Right lobe of liver (tissue), 6 donors: Measurements from ENCODE around the gene ZNF385B. TPM values are rescaled to one million over a fixed set of nuclear protein-coding genes. Genes with fewer than 3 reads are reported as not detected.
A peak's percentile ranks its signal among the peaks of the same experiment; 100 is the strongest.

Source experiments
- ATAC-seq, 4 donors: fragments of 200-7000 bp; cut with Tn5 transposase; one replicate each; pipeline ENCODE4 v1.9.1; 2020; ENCODE audit warnings: mild to moderate bottlenecking in 4 of 4, moderate library complexity in 4 of 4
- DNase-seq, 3 donors: peaks; one replicate each; pipeline ENCODE4 v3.0.0-alpha.2; 2020
- H3K27ac ChIP-seq, 3 donors: fragments of 200-600 bp; one replicate each; pipeline ENCODE4 v1.8.0; 2022
- H3K27me3 ChIP-seq, 2 donors: fragments of 200-600 bp; one replicate each; pipeline ENCODE4 v1.8.0; 2022
- H3K36me3 ChIP-seq, 4 donors: fragments of 200-600 bp; sonication (generic) in 1 of 4; one replicate each; pipeline versions ENCODE4 v1.5.1 to v1.8.0; 2017 to 2022; ENCODE audit warnings: control low read depth in 1 of 4
- H3K4me1 ChIP-seq, 4 donors: fragments of 200-600 bp; sonication (generic) in 1 of 4; one replicate each; pipeline versions ENCODE4 v1.5.1 to v1.8.0; 2017 to 2022; ENCODE audit warnings: control low read depth in 1 of 4
- H3K4me3 ChIP-seq, 3 donors: fragments of 200-600 bp; one replicate each; pipeline ENCODE4 v1.8.0; 2022
- H3K9me3 ChIP-seq, 4 donors: fragments of 200-600 bp; sonication (generic) in 1 of 4; one replicate each; pipeline versions ENCODE4 v1.5.1 to v1.8.0; 2017 to 2022; ENCODE audit warnings: control low read depth in 1 of 4
- POLR2A ChIP-seq: fragments of 450-650 bp; IDR thresholded peaks from one replicate; pipeline ENCODE4 v1.6.1; 2017; ENCODE audit warnings: antibody characterized with exemption, mild to moderate bottlenecking
- WGBS: methylation state at CpG from one replicate; pipeline ENCODE4 v1.1.6; 2018; ENCODE audit warnings: low coverage, low lambda C conversion rate; ENCODE audit not compliant: insufficient coverage; ENCODE audit errors: missing lambda C conversion rate; 5-methylcytosine and 5-hydroxymethylcytosine counted together
- intact Hi-C, 2 donors: fragments of 100-400 bp; cut with DNase I; formaldehyde crosslinking; loops; one replicate each; pipeline versions ENCODE4 v1.11.2 to v1.14.1; 2022
- total RNA-seq, 6 experiments: library from RNA; depleted of rRNA in 2 of 6; stranded (reverse); fragments of >200 nt in 2 of 6; fragmentation: NEBNext Ultra II Directional in 3 of 6; extraction: Animal tissue kit (Norgen Biotek cat#: 25700) in 3 of 6; gene quantifications; one replicate each; pipeline versions ENCODE4 v1.1.0 to v1.2.4, GENCODE V29; 2016 to 2023
- TF ChIP-seq, protein P1 (sequence below), 4 donors: fragments of 200-600 bp in 3 of 4; fragments of 450-650 bp in 1 of 4; IDR thresholded peaks; one replicate each; pipeline versions ENCODE4 v1.5.1 to v1.8.0; 2016 to 2022; ENCODE audit warnings: antibody characterized with exemption in 4 of 4, mild to moderate bottlenecking in 2 of 4
- donor health status: DM: no; HTN: yes; CAD: no.
- donor health status: DM: no; HTN: no; CAD: no.
- donor health status: DM: no; HTN: no; CAD: no.
- donor health status: DM: no; HTN: yes; CAD: no.
- donor health status: DM: no; HTN: yes; CAD: no.

ZNF385B gene
- total RNA-seq, 6 experiments from 2014 or later: 3.9 to 15.7 (median 5.9) TPM

GRCh38 chr2:179571721-179572120 is 289.7 kb downstream of the ZNF385B start:
- Histone ChIP-seq H3K27me3 (no peaks in the 10 kb centered on the region), H3K27ac (peak overlapping the region in 2 of 3 donors; percentile 51 to 63), H3K4me1 (peaks cover 0 to 39% (median 7%) of the 10 kb centered on the region in 4 donors), H3K36me3 (no peaks in the 10 kb centered on the region), H3K4me3 (no peak overlapping the region), H3K9me3 (no peaks in the 10 kb centered on the region)
- intact Hi-C loops: no loop called here
- DNase-seq (no peak), ATAC-seq (peak in 1 of 4 donors; percentile 7)
- WGBS: 61% methylated on average over 4 of the region's 4 CpGs
- TF ChIP-seq POLR2A: no peak
- TF ChIP-seq, protein P1, sequence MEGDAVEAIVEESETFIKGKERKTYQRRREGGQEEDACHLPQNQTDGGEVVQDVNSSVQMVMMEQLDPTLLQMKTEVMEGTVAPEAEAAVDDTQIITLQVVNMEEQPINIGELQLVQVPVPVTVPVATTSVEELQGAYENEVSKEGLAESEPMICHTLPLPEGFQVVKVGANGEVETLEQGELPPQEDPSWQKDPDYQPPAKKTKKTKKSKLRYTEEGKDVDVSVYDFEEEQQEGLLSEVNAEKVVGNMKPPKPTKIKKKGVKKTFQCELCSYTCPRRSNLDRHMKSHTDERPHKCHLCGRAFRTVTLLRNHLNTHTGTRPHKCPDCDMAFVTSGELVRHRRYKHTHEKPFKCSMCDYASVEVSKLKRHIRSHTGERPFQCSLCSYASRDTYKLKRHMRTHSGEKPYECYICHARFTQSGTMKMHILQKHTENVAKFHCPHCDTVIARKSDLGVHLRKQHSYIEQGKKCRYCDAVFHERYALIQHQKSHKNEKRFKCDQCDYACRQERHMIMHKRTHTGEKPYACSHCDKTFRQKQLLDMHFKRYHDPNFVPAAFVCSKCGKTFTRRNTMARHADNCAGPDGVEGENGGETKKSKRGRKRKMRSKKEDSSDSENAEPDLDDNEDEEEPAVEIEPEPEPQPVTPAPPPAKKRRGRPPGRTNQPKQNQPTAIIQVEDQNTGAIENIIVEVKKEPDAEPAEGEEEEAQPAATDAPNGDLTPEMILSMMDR (IDR thresholded peaks at IDR 0.05): no peak

DNA sequence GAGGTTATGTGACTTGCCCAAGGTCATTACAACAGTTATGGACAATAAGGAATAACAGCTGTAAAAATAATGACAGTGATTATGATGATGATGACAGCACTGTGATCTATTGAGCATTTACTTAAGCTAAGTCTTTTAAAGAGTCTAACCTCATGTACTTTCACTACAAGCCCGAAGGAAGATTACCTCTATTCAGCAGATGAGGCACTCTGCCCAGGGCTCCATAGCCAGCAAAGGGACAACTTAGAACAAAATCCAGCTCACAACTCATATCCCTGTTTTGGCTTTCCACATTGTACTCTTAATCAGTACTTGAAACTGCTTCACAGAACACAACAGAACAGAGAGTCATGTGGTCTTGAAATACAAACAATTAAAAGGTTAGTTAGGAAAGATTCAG is 290.2 kb downstream of the ZNF385B start:
- intact Hi-C loops: no loop called here
- TF ChIP-seq, protein P1 (IDR thresholded peaks at IDR 0.05): no peak
- H3K4me3 ChIP-seq: no peak overlapping the region
- peaks cover 0 to 38% (median 5%) of the 10 kb centered on the region in 4 donors for H3K4me1 ChIP-seq
- DNase-seq: no peak
- 0% methylated on average over 1 of the region's 1 CpG for WGBS
- H3K9me3 ChIP-seq: no peaks in the 10 kb centered on the region
- H3K36me3 ChIP-seq: no peaks in the 10 kb centered on the region
- ATAC-seq: peak; percentile 39 to 61 (median 56)
- H3K27ac ChIP-seq: peak overlapping the region in 1 of 3 donors; percentile 63
- no peaks in the 10 kb centered on the region for H3K27me3 ChIP-seq

GRCh38 chr2:179569831-179570233 is 291.6 kb downstream of the ZNF385B start:
- Histone ChIP-seq H3K36me3 (no peaks in the 10 kb centered on the region), H3K27ac (no peak overlapping the region), H3K4me3 (no peak overlapping the region), H3K4me1 (peaks cover 0 to 30% (median 2%) of the 10 kb centered on the region in 4 donors), H3K27me3 (no peaks in the 10 kb centered on the region), H3K9me3 (no peaks in the 10 kb centered on the region)
- DNase-seq (no peak), ATAC-seq (no peak)
- TF ChIP-seq, protein P1 (IDR thresholded peaks at IDR 0.05): no peak
- no peak for TF ChIP-seq POLR2A
- intact Hi-C loops: no loop called here
- WGBS: 80% methylated on average over 1 of the region's 1 CpG

DNA sequence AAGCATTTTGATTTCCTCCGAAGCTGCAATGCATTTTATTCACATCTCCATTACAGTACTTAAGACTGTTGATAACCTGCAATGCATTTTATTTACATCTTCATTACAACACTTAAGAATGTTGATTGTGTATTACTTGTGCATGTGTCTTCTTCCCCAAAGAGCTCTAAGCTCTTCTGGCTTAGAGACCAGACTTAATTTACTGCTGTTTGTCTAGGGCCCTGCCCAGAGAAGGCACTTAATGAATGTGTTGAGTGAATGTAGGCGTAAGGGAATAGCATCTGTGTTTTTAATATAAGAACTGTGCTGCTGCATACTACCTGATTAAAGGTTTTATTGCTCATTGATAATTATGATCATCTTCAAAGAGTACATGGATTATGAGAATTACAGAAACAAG is 295.6 kb downstream of the ZNF385B start:
- ATAC-seq (no peak), DNase-seq (no peak)
- Histone ChIP-seq H3K27ac (no peak overlapping the region), H3K4me1 (peaks cover 0 to 4% (median 0%) of the 10 kb centered on the region in 4 donors), H3K27me3 (no peaks in the 10 kb centered on the region), H3K9me3 (no peaks in the 10 kb centered on the region), H3K4me3 (no peak overlapping the region), H3K36me3 (no peaks in the 10 kb centered on the region)
- TF ChIP-seq, protein P1 (IDR thresholded peaks at IDR 0.05): no peak
- TF ChIP-seq POLR2A: no peak
- intact Hi-C loops: no loop called here
- WGBS: 50% methylated on average over 2 of the region's 2 CpGs
